ENCODE measurements around the gene MAPRE3. TPM values are rescaled to one million over a fixed set of nuclear protein-coding genes. Genes with fewer than 3 reads are reported as not detected.
A peak's percentile ranks its signal among the peaks of the same experiment; 100 is the strongest.

MAPRE3 gene
- total and polyA plus RNA-seq, 11 donors = 27.4 to 65.0 (median 42.3) TPM

GRCh38 chr2:27057184-27057583 lies 86.7 kb downstream of the MAPRE3 start:
- DNase-seq (peak in 1 of 5 donors; percentile 14), ATAC-seq (no peak)
- Histone ChIP-seq H3K9me3 (no peaks in the 10 kb centered on the region), H3K36me3 (peaks cover 0 to 76% (median 68%) of the 10 kb centered on the region in 9 donors), H3K27ac (no peak overlapping the region), H3K27me3 (no peaks in the 10 kb centered on the region), H3K4me1 (peaks cover 0 to 8% (median 3%) of the 10 kb centered on the region in 12 donors), H3K4me3 (no peak overlapping the region)
- TF ChIP-seq POLR2A (IDR thresholded peaks at IDR 0.05) (no peak), CTCF (IDR thresholded peaks at IDR 0.05) (no peak)
- intact Hi-C loops (cut with DNase I) = no loop called here
- 90 to 94% (median 92%) methylated on average over 6 of the region's 6 CpGs for WGBS, 4 donors

DNA sequence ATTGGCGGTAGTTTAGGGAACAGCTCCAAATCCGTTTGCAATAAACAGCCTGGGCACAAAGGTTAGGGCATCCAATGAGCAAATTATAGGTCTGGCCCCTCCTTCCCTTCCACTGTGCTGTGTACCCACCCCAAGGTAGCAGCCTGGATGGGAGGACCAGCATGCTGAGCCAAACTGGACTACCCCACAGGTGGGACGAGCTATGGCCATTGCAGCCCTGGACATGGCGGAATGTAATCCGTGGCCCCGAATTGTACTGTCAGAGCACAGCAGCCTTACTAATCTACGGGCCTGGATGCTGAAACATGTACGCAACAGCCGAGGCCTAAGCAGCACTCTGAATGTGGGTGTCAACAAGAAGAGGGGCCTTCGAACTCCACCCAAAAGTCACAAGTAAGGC lies 87.8 kb downstream of the MAPRE3 start:
- Histone ChIP-seq H3K27me3 (no peaks in the 10 kb centered on the region), H3K27ac (no peak overlapping the region), H3K4me1 (peaks cover 0 to 8% (median 0%) of the 10 kb centered on the region in 12 donors), H3K9me3 (no peaks in the 10 kb centered on the region), H3K36me3 (peaks cover 0 to 83% (median 67%) of the 10 kb centered on the region in 9 donors), H3K4me3 (no peak overlapping the region)
- DNase-seq (peak in 1 of 5 donors; percentile 25), ATAC-seq (no peak)
- WGBS, 4 donors = 92 to 95% (median 92%) methylated on average over 7 to 10 of the region's 10 CpGs
- no peak for TF ChIP-seq POLR2A (IDR thresholded peaks at IDR 0.05)
- no peak for TF ChIP-seq CTCF (IDR thresholded peaks at IDR 0.05)
- intact Hi-C loops (cut with DNase I) = no loop called here

GRCh38 chr2:27059141-27059820 lies 88.8 kb downstream of the MAPRE3 start:
- H3K36me3 ChIP-seq = peaks cover 0 to 72% (median 63%) of the 10 kb centered on the region in 9 donors
- H3K9me3 ChIP-seq = no peaks in the 10 kb centered on the region
- TF ChIP-seq CTCF (IDR thresholded peaks at IDR 0.05) = no peak
- TF ChIP-seq POLR2A (IDR thresholded peaks at IDR 0.05) = no peak
- intact Hi-C loops (cut with DNase I) = no loop called here
- peaks cover 0 to 10% (median 0%) of the 10 kb centered on the region in 12 donors for H3K4me1 ChIP-seq
- no peak overlapping the region for H3K4me3 ChIP-seq
- WGBS, 4 donors = 67 to 76% (median 73%) methylated on average over 14 to 15 of the region's 15 CpGs
- DNase-seq (peak in 1 of 5 donors; percentile 57), ATAC-seq (peak in 2 of 4 donors; percentile 29 to 67)
- H3K27me3 ChIP-seq = no peaks in the 10 kb centered on the region
- no peak overlapping the region for H3K27ac ChIP-seq

GRCh38 chr2:27060323-27060722 lies 89.9 kb downstream of the MAPRE3 start:
- Histone ChIP-seq H3K27me3 (no peaks in the 10 kb centered on the region), H3K9me3 (no peaks in the 10 kb centered on the region), H3K27ac (no peak overlapping the region), H3K36me3 (peaks cover 0 to 69% (median 60%) of the 10 kb centered on the region in 9 donors), H3K4me1 (peaks cover 0 to 10% (median 0%) of the 10 kb centered on the region in 12 donors), H3K4me3 (no peak overlapping the region)
- TF ChIP-seq POLR2A (IDR thresholded peaks at IDR 0.05) (no peak), CTCF (IDR thresholded peaks at IDR 0.05) (no peak)
- 92 to 96% (median 95%) methylated on average over 3 of the region's 3 CpGs for WGBS, 4 donors
- DNase-seq = no peak
- ATAC-seq = no peak
- intact Hi-C loops (cut with DNase I) = no loop called here
